Measurements from ENCODE around the gene THADA.

Gene THADA

GRCh38 chr2:43438858-43439655 lies 156.8 kb downstream of the THADA start:
- no peak for DNase-seq

- DNase-seq, result no peak
Observed at GRCh38 chr2:43438342-43438741, 157.5 kb downstream of the THADA start.

- no peak for DNase-seq
Observed at GRCh38 chr2:43437363-43437762, 158.5 kb downstream of the THADA start.

- no peak for DNase-seq
Observed at GRCh38 chr2:43436431-43436830, 159.4 kb downstream of the THADA start.

- no peak for DNase-seq
Observed at GRCh38 chr2:43435746-43436145, 160.1 kb downstream of the THADA start.

GRCh38 chr2:43430489-43430888 lies 165.3 kb downstream of the THADA start:
- no peak for DNase-seq

GRCh38 chr2:43429369-43429768 lies 166.5 kb downstream of the THADA start:
- DNase-seq, result no peak

- no peak for DNase-seq
Observed at GRCh38 chr2:43427032-43427424, 168.8 kb downstream of the THADA start.

GRCh38 chr2:43426305-43427031 lies 169.4 kb downstream of the THADA start:
- DNase-seq, result peak; percentile 61 to 67

GRCh38 chr2:43425659-43426058 lies 170.2 kb downstream of the THADA start:
- DNase-seq, result no peak

- DNase-seq, result no peak
Observed at GRCh38 chr2:43424262-43425207, 171.3 kb downstream of the THADA start.

- no peak for DNase-seq
Observed at GRCh38 chr2:43423941-43424261, 171.9 kb downstream of the THADA start.

GRCh38 chr2:43421194-43421593 lies 174.6 kb downstream of the THADA start:
- no peak for DNase-seq

GRCh38 chr2:43420389-43420801 lies 175.4 kb downstream of the THADA start:
- DNase-seq, result no peak

GRCh38 chr2:43419876-43420275 lies 176.0 kb downstream of the THADA start:
- DNase-seq, result no peak

- DNase-seq, result no peak
Observed at GRCh38 chr2:43419243-43419642, 176.6 kb downstream of the THADA start.

- no peak for DNase-seq
Observed at GRCh38 chr2:43418680-43419079, 177.2 kb downstream of the THADA start.

GRCh38 chr2:43417300-43417699 lies 178.5 kb downstream of the THADA start:
- no peak for DNase-seq

- DNase-seq, result no peak
Observed at GRCh38 chr2:43415592-43415991, 180.2 kb downstream of the THADA start.

GRCh38 chr2:43414586-43415135 lies 181.2 kb downstream of the THADA start:
- no peak for DNase-seq

- DNase-seq, result no peak
Observed at GRCh38 chr2:43414033-43414432, 181.8 kb downstream of the THADA start.

GRCh38 chr2:43412114-43412753 lies 183.6 kb downstream of the THADA start:
- DNase-seq, result no peak
